ENCODE measurements around the gene CHD1.

Gene CHD1

GRCh38 chr5:98807806-98808205 is 121.0 kb downstream of the CHD1 start:
- no peak overlapping the region for H3K27ac ChIP-seq (ENCODE audit: low read length)
- H3K9me2 ChIP-seq (replicated peaks; ENCODE audit: insufficient read depth, low read length): no peaks in the 10 kb centered on the region
- H3K9ac ChIP-seq (ENCODE audit: low read length): no peak overlapping the region
- H3K4me2 ChIP-seq (ENCODE audit: low read depth, low read length): no peak overlapping the region
- H4K20me1 ChIP-seq (ENCODE audit: insufficient read depth, low read length): no peaks in the 10 kb centered on the region
- H3F3A ChIP-seq (ENCODE audit: insufficient read depth, low read length): no peaks in the 10 kb centered on the region
- TF ChIP-seq, protein P1, sequence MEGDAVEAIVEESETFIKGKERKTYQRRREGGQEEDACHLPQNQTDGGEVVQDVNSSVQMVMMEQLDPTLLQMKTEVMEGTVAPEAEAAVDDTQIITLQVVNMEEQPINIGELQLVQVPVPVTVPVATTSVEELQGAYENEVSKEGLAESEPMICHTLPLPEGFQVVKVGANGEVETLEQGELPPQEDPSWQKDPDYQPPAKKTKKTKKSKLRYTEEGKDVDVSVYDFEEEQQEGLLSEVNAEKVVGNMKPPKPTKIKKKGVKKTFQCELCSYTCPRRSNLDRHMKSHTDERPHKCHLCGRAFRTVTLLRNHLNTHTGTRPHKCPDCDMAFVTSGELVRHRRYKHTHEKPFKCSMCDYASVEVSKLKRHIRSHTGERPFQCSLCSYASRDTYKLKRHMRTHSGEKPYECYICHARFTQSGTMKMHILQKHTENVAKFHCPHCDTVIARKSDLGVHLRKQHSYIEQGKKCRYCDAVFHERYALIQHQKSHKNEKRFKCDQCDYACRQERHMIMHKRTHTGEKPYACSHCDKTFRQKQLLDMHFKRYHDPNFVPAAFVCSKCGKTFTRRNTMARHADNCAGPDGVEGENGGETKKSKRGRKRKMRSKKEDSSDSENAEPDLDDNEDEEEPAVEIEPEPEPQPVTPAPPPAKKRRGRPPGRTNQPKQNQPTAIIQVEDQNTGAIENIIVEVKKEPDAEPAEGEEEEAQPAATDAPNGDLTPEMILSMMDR (IDR thresholded peaks at IDR 0.05; ENCODE audit: low read length): no peak
- TF ChIP-seq EZH2 (optimal IDR thresholded peaks at IDR 0.05; ENCODE audit: low read depth, low read length): no peak
- TF ChIP-seq EZH2phosphoT487 (IDR thresholded peaks at IDR 0.05; ENCODE audit: low read length): no peak
- H3K36me3 ChIP-seq (replicated peaks; ENCODE audit: insufficient read depth, low read length): no peaks in the 10 kb centered on the region
- H3K79me2 ChIP-seq (ENCODE audit: low read length): no peaks in the 10 kb centered on the region
- no peak for DNase-seq
- H2AFZ ChIP-seq (ENCODE audit: low read length): no peak overlapping the region
- no peak overlapping the region for H3K4me3 ChIP-seq (ENCODE audit: low read length)
- no peaks in the 10 kb centered on the region for H3K27me3 ChIP-seq (replicated peaks; ENCODE audit: insufficient read depth, low read length)
- H3K9me3 ChIP-seq (replicated peaks; ENCODE audit: insufficient read depth, low read length): no peaks in the 10 kb centered on the region
- peaks cover 5% of the 10 kb centered on the region; the same call in 1 of the 2 replicates for H3K4me1 ChIP-seq (ENCODE audit: low read length)

DNA sequence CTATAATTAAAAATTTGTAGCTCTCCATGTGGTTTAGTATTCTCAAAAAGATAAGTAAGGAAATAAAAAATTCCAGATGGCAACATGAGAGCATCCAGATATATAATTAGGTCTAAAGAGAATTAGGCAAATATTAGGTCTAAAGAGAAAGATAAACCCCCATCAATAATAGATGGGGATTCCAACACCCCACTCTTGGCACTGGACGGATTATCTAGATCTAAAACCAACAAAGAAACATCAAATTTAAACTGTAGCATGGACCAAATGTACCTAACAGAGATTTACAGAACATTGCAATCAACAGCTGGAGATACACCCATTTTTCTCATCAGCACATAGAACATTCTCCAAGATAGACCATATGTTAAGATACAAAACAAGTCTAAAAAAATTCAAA is 123.7 kb downstream of the CHD1 start:
- Histone ChIP-seq H3K4me1 (ENCODE audit: low read length) (peaks cover 5% of the 10 kb centered on the region; the same call in 1 of the 2 replicates), H3K79me2 (ENCODE audit: low read length) (no peaks in the 10 kb centered on the region), H4K20me1 (ENCODE audit: insufficient read depth, low read length) (no peaks in the 10 kb centered on the region), H3K4me3 (ENCODE audit: low read length) (no peak overlapping the region), H3K4me2 (ENCODE audit: low read depth, low read length) (no peak overlapping the region), H3K9me2 (replicated peaks; ENCODE audit: insufficient read depth, low read length) (no peaks in the 10 kb centered on the region), H2AFZ (ENCODE audit: low read length) (no peak overlapping the region), H3K27me3 (replicated peaks; ENCODE audit: insufficient read depth, low read length) (no peaks in the 10 kb centered on the region), H3K36me3 (replicated peaks; ENCODE audit: insufficient read depth, low read length) (no peaks in the 10 kb centered on the region), H3F3A (ENCODE audit: insufficient read depth, low read length) (no peaks in the 10 kb centered on the region), H3K9ac (ENCODE audit: low read length) (no peak overlapping the region), H3K27ac (ENCODE audit: low read length) (no peak overlapping the region), H3K9me3 (replicated peaks; ENCODE audit: insufficient read depth, low read length) (no peaks in the 10 kb centered on the region)
- TF ChIP-seq EZH2phosphoT487 (IDR thresholded peaks at IDR 0.05; ENCODE audit: low read length): no peak
- TF ChIP-seq, protein P1 (IDR thresholded peaks at IDR 0.05; ENCODE audit: low read length): no peak
- TF ChIP-seq EZH2 (optimal IDR thresholded peaks at IDR 0.05; ENCODE audit: low read depth, low read length): no peak
- DNase-seq: no peak

DNA sequence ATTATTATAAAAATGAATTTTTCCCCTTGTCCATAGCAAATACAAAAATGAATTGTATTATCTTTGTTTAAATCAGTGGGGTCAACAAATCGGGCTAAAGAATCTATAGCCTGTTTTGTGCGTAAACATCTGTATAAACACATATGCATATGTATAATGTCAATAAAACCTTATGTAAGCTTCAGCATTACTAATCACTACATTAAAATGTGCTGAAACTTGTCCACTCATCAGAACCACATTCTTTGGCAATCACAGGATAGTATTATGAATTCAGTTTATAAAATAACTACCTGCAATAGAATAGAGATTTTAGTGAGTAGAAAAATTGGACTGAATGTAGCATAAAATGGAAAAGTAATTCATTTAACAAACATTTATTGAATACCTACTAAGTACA is 124.7 kb downstream of the CHD1 start:
- Histone ChIP-seq H3K4me3 (ENCODE audit: low read length) (no peak overlapping the region), H3K36me3 (replicated peaks; ENCODE audit: insufficient read depth, low read length) (no peaks in the 10 kb centered on the region), H3K9me2 (replicated peaks; ENCODE audit: insufficient read depth, low read length) (no peaks in the 10 kb centered on the region), H3K9me3 (replicated peaks; ENCODE audit: insufficient read depth, low read length) (no peaks in the 10 kb centered on the region), H3K27me3 (replicated peaks; ENCODE audit: insufficient read depth, low read length) (no peaks in the 10 kb centered on the region), H3K4me2 (ENCODE audit: low read depth, low read length) (no peak overlapping the region), H3K9ac (ENCODE audit: low read length) (no peak overlapping the region), H4K20me1 (ENCODE audit: insufficient read depth, low read length) (no peaks in the 10 kb centered on the region), H3F3A (ENCODE audit: insufficient read depth, low read length) (no peaks in the 10 kb centered on the region), H3K4me1 (ENCODE audit: low read length) (peaks cover 5% of the 10 kb centered on the region; the same call in 1 of the 2 replicates), H3K79me2 (ENCODE audit: low read length) (no peaks in the 10 kb centered on the region), H3K27ac (ENCODE audit: low read length) (no peak overlapping the region), H2AFZ (ENCODE audit: low read length) (no peak overlapping the region)
- no peak for TF ChIP-seq EZH2 (optimal IDR thresholded peaks at IDR 0.05; ENCODE audit: low read depth, low read length)
- TF ChIP-seq, protein P1 (IDR thresholded peaks at IDR 0.05; ENCODE audit: low read length): no peak
- no peak for TF ChIP-seq EZH2phosphoT487 (IDR thresholded peaks at IDR 0.05; ENCODE audit: low read length)
- no peak for DNase-seq

Measured in MM.1S (cell line).